Stimulated activated CD4-positive, alpha-beta T cell treated with anti-CD3 and anti-CD28 coated beads, TNF-alpha, amount 100 ng/mL, for 4 hours (primary cell): ENCODE measurements around the gene AKAP12.
"Not testable (repeated sequence)": the region's sequence is repeated elsewhere in the genome, so short reads cannot be mapped to it uniquely, and the experiment has no call there.

Experiments
- DNase-seq, 3 experiments: peaks; one replicate each; pipeline ENCODE4 v3.0.0-alpha.2; 2020; ENCODE audit warnings: low read depth in 3 of 3

The AKAP12 gene

GRCh38 chr6:151341476-151342195 is 101.9 kb downstream of the AKAP12 start:
- DNase-seq: no peak

- DNase-seq: not testable (repeated sequence)
Observed at GRCh38 chr6:151342750-151343149, 103.0 kb downstream of the AKAP12 start.

GRCh38 chr6:151349651-151350270 is 110.0 kb downstream of the AKAP12 start:
- DNase-seq: no peak

- no peak for DNase-seq
Observed at GRCh38 chr6:151350442-151351145, 110.8 kb downstream of the AKAP12 start.

GRCh38 chr6:151351146-151351700 is 111.5 kb downstream of the AKAP12 start:
- DNase-seq: no peak

- DNase-seq: no peak
Observed at GRCh38 chr6:151351731-151352130, 112.0 kb downstream of the AKAP12 start.

GRCh38 chr6:151352410-151353396 is 112.9 kb downstream of the AKAP12 start:
- DNase-seq: no peak

GRCh38 chr6:151353795-151354194 is 114.0 kb downstream of the AKAP12 start:
- no peak for DNase-seq

GRCh38 chr6:151356983-151357382 is 117.2 kb downstream of the AKAP12 start:
- not testable (repeated sequence) for DNase-seq

GRCh38 chr6:151357758-151358436 is 118.1 kb downstream of the AKAP12 start:
- DNase-seq: no peak

GRCh38 chr6:151358475-151358874 is 118.7 kb downstream of the AKAP12 start:
- DNase-seq: no peak

GRCh38 chr6:151359486-151359885 is 119.7 kb downstream of the AKAP12 start:
- no peak for DNase-seq

- no peak for DNase-seq
Observed at GRCh38 chr6:151365233-151365632, 125.5 kb downstream of the AKAP12 start.

- DNase-seq: no peak
Observed at GRCh38 chr6:151370509-151371078, 130.8 kb downstream of the AKAP12 start.

GRCh38 chr6:151372164-151372563 is 132.4 kb downstream of the AKAP12 start:
- no peak for DNase-seq

- DNase-seq: no peak
Observed at GRCh38 chr6:151374036-151374683, 134.4 kb downstream of the AKAP12 start.

- no peak for DNase-seq
Observed at GRCh38 chr6:151375833-151376232, 136.1 kb downstream of the AKAP12 start.

- DNase-seq: no peak
Observed at GRCh38 chr6:151376440-151376839, 136.7 kb downstream of the AKAP12 start.

GRCh38 chr6:151377095-151377494 is 137.3 kb downstream of the AKAP12 start:
- DNase-seq: no peak
